Testis (tissue), 2 donors: ENCODE data around the gene WDFY4.

Experiments used
- POLR2A ChIP-seq: fragments of 450-650 bp; IDR thresholded peaks from one replicate; pipeline ENCODE4 v1.6.1; 2017; ENCODE audit warnings: antibody characterized with exemption, mild to moderate bottlenecking, moderate library complexity
- TF ChIP-seq, protein P1 (sequence below), 3 experiments: fragments of 450-650 bp in 2 of 3; fragments of 200-600 bp in 1 of 3; sonication (generic) in 1 of 3; IDR thresholded peaks; one replicate each; pipeline ENCODE4 v1.5.1; 2016 to 2019; ENCODE audit warnings: antibody characterized with exemption in 3 of 3, mild to moderate bottlenecking in 2 of 3, moderate library complexity in 1 of 3

GRCh38 chr10:48811917-48812316 is 127.2 kb downstream of the WDFY4 start:
- TF ChIP-seq, protein P1, sequence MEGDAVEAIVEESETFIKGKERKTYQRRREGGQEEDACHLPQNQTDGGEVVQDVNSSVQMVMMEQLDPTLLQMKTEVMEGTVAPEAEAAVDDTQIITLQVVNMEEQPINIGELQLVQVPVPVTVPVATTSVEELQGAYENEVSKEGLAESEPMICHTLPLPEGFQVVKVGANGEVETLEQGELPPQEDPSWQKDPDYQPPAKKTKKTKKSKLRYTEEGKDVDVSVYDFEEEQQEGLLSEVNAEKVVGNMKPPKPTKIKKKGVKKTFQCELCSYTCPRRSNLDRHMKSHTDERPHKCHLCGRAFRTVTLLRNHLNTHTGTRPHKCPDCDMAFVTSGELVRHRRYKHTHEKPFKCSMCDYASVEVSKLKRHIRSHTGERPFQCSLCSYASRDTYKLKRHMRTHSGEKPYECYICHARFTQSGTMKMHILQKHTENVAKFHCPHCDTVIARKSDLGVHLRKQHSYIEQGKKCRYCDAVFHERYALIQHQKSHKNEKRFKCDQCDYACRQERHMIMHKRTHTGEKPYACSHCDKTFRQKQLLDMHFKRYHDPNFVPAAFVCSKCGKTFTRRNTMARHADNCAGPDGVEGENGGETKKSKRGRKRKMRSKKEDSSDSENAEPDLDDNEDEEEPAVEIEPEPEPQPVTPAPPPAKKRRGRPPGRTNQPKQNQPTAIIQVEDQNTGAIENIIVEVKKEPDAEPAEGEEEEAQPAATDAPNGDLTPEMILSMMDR (IDR thresholded peaks at IDR 0.05), result no peak
- no peak for TF ChIP-seq POLR2A
